Body of pancreas (tissue), 4 donors: Measurements from ENCODE around the gene MARCHF3. TPM values are rescaled to one million over a fixed set of nuclear protein-coding genes. Genes with fewer than 3 reads are reported as not detected.

Experiments
- ATAC-seq: fragments of 150-250 bp; one replicate; pipeline ENCODE4 v1.9.1; 2016
- DNase-seq, 4 donors: peaks; one replicate each; pipeline ENCODE4 v3.0.0-alpha.2; 2019
- H3K27ac ChIP-seq, 4 donors: fragments of 200-600 bp; sonication (generic); 1 replicate in 3 of 4; 2 replicates in 1 of 4; pipeline versions ENCODE4 v1.5.1 to v1.6.1; 2016 to 2019; ENCODE audit warnings: mild to moderate bottlenecking in 1 of 4, mixed read lengths in 1 of 4, moderate library complexity in 1 of 4
- H3K27me3 ChIP-seq, 2 donors: fragments of 200-600 bp; sonication (generic); one replicate each; pipeline ENCODE4 v1.6.0; 2016; ENCODE audit warnings: mild to moderate bottlenecking in 1 of 2
- H3K36me3 ChIP-seq, 2 donors: fragments of 200-600 bp; sonication (generic); replicated peaks in 1 of 2; 2 replicates each; pipeline ENCODE4 v1.5.1; 2016; ENCODE audit warnings: low read depth in 2 of 2; ENCODE audit not compliant: insufficient read depth in 1 of 2
- H3K4me1 ChIP-seq: fragments of 200-600 bp; sonication (generic); one replicate; pipeline ENCODE4 v1.6.0; 2016
- H3K4me3 ChIP-seq, 2 donors: fragments of 200-600 bp; sonication (generic); 1 replicate in 1 of 2; 2 replicates in 1 of 2; pipeline ENCODE4 v1.5.1; 2016 to 2019
- H3K9me3 ChIP-seq, 3 donors: fragments of 200-600 bp; sonication (generic); 1 replicate in 2 of 3; 2 replicates in 1 of 3; pipeline ENCODE4 v1.5.1; 2016
- POLR2A ChIP-seq, 3 donors: fragments of 450-650 bp; IDR thresholded peaks; one replicate each; pipeline ENCODE4 v1.6.1; 2016; ENCODE audit warnings: antibody characterized with exemption in 3 of 3, mild to moderate bottlenecking in 2 of 3
- WGBS, 2 donors: methylation state at CpG; one replicate each; pipeline ENCODE4 v1.1.5; 2017; 5-methylcytosine and 5-hydroxymethylcytosine counted together
- intact Hi-C: fragments of 100-400 bp; cut with DNase I; formaldehyde crosslinking; loops from one replicate; pipeline ENCODE4 v1.15.1; 2023
- total RNA-seq, 2 donors: library from RNA; depleted of rRNA; stranded (reverse); fragments of >200 nt; gene quantifications; one replicate each; pipeline ENCODE4 v1.1.0, GENCODE V29; 2016
- TF ChIP-seq, protein P1 (sequence below), 7 experiments: fragments of 450-650 bp in 4 of 7; fragments of 200-600 bp in 3 of 7; sonication (generic) in 3 of 7; IDR thresholded peaks; one replicate each; pipeline ENCODE4 v1.5.1; 2016 to 2019; ENCODE audit warnings: antibody characterized with exemption in 7 of 7

The MARCHF3 gene
- total RNA-seq, 2 donors from 2014 or later, result 2.1 to 8.2 TPM

DNA sequence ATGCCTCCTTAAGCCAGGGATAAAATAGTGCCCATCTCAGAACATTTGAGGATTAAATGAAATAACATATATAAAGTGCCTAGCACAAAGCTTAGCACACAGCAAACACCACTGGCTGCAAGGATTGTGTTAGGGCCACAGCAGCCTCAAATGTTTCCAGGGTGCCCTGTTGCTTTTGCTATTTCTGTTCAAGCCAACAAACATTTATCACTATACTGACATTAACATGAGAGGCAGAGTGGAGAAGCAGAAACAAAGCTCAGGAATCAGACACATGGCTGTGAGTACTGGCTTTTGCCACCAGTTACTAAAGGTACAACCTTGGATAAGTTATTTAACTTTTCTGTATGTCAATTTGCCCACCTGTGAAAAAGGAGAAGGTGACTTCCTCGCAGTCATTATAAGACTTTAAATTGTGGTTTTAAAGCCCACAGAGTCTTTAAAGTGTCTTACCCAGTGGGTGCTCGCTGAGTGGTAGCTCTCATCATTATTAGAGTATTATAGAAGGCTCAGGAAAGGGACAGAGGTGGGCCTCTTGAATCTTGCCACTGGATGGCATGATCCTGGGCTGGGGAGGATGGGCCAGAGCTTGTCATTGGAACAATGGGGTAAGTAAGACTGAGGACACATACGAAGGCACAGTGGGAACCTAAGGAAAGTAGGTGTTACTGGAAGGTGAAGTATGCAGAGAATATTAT lies 98.2 kb downstream of the MARCHF3 start:
- H3K4me3 ChIP-seq, result no peak overlapping the region
- 70 to 77% methylated on average over 3 of the region's 3 CpGs for WGBS, 2 donors
- H3K4me1 ChIP-seq, result no peaks in the 10 kb centered on the region
- no peaks in the 10 kb centered on the region for H3K27me3 ChIP-seq
- no peak for TF ChIP-seq POLR2A (IDR thresholded peaks at IDR 0.05)
- TF ChIP-seq, protein P1, sequence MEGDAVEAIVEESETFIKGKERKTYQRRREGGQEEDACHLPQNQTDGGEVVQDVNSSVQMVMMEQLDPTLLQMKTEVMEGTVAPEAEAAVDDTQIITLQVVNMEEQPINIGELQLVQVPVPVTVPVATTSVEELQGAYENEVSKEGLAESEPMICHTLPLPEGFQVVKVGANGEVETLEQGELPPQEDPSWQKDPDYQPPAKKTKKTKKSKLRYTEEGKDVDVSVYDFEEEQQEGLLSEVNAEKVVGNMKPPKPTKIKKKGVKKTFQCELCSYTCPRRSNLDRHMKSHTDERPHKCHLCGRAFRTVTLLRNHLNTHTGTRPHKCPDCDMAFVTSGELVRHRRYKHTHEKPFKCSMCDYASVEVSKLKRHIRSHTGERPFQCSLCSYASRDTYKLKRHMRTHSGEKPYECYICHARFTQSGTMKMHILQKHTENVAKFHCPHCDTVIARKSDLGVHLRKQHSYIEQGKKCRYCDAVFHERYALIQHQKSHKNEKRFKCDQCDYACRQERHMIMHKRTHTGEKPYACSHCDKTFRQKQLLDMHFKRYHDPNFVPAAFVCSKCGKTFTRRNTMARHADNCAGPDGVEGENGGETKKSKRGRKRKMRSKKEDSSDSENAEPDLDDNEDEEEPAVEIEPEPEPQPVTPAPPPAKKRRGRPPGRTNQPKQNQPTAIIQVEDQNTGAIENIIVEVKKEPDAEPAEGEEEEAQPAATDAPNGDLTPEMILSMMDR (IDR thresholded peaks at IDR 0.05), result no peak
- intact Hi-C loops, result no loop called here
- H3K9me3 ChIP-seq, result no peaks in the 10 kb centered on the region
- H3K27ac ChIP-seq, result no peak overlapping the region
- DNase-seq (no peak), ATAC-seq (no peak)
- H3K36me3 ChIP-seq, result no peaks in the 10 kb centered on the region

DNA sequence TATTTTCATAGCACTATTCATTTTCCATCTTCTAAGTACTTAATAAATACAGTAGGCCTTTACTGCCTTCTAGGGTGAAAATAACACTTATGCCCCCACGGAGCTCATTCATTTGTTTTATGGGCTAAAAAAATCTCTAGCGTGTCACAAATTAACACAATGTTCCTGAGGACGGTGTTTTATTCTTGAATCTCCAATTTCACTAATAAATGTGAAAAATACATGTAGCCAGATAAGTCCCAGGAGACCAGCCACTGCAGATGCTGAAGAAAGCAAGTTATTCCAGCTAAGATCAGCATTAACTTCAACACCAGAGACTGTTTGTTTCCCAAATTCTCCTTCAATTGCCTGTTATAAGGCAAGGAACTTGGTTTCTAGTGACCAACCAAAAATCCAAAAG lies 102.3 kb downstream of the MARCHF3 start:
- Histone ChIP-seq H3K9me3 (no peaks in the 10 kb centered on the region), H3K27ac (no peak overlapping the region), H3K27me3 (no peaks in the 10 kb centered on the region), H3K4me1 (peaks cover 4% of the 10 kb centered on the region), H3K4me3 (no peak overlapping the region), H3K36me3 (no peaks in the 10 kb centered on the region)
- DNase-seq (no peak), ATAC-seq (no peak)
- intact Hi-C loops, result no loop called here
- TF ChIP-seq POLR2A (IDR thresholded peaks at IDR 0.05), result no peak
- TF ChIP-seq, protein P1 (IDR thresholded peaks at IDR 0.05), result no peak
- WGBS, 2 donors, result 86 to 95% methylated on average over 3 of the region's 3 CpGs

DNA sequence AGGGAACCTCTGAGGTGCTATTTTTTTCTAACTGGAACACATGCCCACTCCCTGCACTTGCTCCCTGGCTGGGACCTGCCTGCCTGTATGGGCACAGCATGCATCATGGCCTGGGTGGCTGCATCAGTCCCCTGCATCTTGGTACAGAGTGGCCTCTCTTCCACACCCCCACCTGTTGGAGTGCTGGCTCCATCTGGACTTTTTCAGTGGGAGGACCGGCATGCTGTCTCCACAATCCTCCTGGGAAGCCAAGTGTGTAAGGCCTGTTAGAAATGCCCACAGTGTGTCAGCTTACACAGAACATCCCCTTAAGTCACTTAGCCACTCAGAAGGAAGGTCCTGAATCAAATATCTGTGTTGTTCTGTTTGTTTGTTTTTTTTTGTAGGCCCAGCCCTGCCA lies 102.9 kb downstream of the MARCHF3 start:
- Histone ChIP-seq H3K4me1 (peaks cover 4% of the 10 kb centered on the region), H3K4me3 (no peak overlapping the region), H3K36me3 (no peaks in the 10 kb centered on the region), H3K27ac (no peak overlapping the region), H3K9me3 (no peaks in the 10 kb centered on the region), H3K27me3 (no peaks in the 10 kb centered on the region)
- WGBS, 2 donors, result 92 to 100% methylated on average over 1 of the region's 1 CpG
- no peak for TF ChIP-seq POLR2A (IDR thresholded peaks at IDR 0.05)
- TF ChIP-seq, protein P1 (IDR thresholded peaks at IDR 0.05), result no peak
- no peak for DNase-seq
- no peak for ATAC-seq
- intact Hi-C loops, result no loop called here

DNA sequence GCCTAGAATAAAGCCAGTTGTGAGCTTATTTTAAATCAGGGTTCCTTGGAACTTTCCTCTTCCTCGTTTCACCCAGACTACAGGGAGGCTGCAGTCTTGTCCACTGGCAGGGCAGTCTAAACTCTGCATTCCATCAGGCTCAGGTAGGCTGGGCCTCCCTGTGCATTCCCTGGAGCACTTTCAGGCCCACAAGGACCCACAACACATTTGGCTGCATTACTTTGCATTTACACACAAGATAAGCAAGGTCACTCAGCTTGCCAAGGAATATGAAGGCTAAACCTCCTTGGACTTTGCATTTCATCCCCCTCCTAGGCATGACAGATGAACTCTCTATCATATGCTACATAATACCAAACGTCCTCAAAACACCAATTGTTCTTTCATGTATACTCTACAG lies 104.2 kb downstream of the MARCHF3 start:
- TF ChIP-seq, protein P1 (IDR thresholded peaks at IDR 0.05), result no peak
- H3K27ac ChIP-seq, result no peak overlapping the region
- H3K4me3 ChIP-seq, result no peak overlapping the region
- ATAC-seq, result no peak
- H3K36me3 ChIP-seq, result no peaks in the 10 kb centered on the region
- H3K27me3 ChIP-seq, result no peaks in the 10 kb centered on the region
- DNase-seq, result no peak
- intact Hi-C loops, result no loop called here
- H3K9me3 ChIP-seq, result no peaks in the 10 kb centered on the region
- WGBS, 2 donors, result 31 to 36% methylated on average over 2 of the region's 2 CpGs
- peaks cover 4% of the 10 kb centered on the region for H3K4me1 ChIP-seq

DNA sequence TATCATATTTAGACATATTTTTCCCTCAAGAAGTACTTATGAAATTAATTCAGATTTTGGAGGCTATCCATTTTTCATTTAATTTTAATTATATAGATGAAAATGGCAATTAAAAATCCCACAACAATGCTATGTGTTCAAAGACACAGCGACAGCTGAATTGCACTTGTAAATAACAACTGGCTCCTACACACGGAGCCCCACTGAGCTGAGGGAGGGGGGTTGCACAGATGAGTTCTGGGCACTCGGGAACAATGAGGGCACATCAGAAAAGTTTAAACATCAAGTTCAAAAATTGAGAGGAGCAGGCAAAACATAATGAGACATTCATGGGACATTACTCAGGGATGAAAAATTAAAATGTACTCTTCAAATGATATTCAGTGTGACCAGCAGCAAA lies 104.9 kb downstream of the MARCHF3 start:
- Histone ChIP-seq H3K9me3 (no peaks in the 10 kb centered on the region), H3K4me3 (no peak overlapping the region), H3K27me3 (no peaks in the 10 kb centered on the region), H3K27ac (no peak overlapping the region), H3K4me1 (peaks cover 7% of the 10 kb centered on the region), H3K36me3 (no peaks in the 10 kb centered on the region)
- DNase-seq (no peak), ATAC-seq (no peak)
- WGBS, 2 donors, result 74 to 86% methylated on average over 3 of the region's 3 CpGs
- TF ChIP-seq POLR2A (IDR thresholded peaks at IDR 0.05), result no peak
- TF ChIP-seq, protein P1 (IDR thresholded peaks at IDR 0.05), result no peak
- intact Hi-C loops, result no loop called here
